NCI-H748 (cell line): Measurements from ENCODE around the gene FASN.

Experiments
- DNase-seq: peaks from one replicate; lab custom pipeline; 2025; ENCODE audit not compliant: unreplicated experiment; lab: John Stamatoyannopoulos, UW

The FASN gene

GRCh38 chr17:82030470-82031302, 67.3 kb downstream of the FASN start:
- DNase-seq, result peak; percentile 89

GRCh38 chr17:82029990-82030469, 68.0 kb downstream of the FASN start:
- no peak for DNase-seq

- DNase-seq, result no peak
These were observed 68.6 kb downstream of the FASN start for GRCh38 chr17:82029391-82029790.

- no peak for DNase-seq
These were observed 69.1 kb downstream of the FASN start for GRCh38 chr17:82028966-82029365.
